ENCODE measurements around the gene TUSC2. TPM values are rescaled to one million over a fixed set of nuclear protein-coding genes. Genes with fewer than 3 reads are reported as not detected.

Gene TUSC2
- total and polyA plus RNA-seq, 2 of the 13 experiments (the other 11 are each of a cell fraction or from before 2014, with no cell fraction given) = 36.7 to 39.1 TPM

- TF ChIP-seq RFX5 (IDR thresholded peaks at IDR 0.05; ENCODE audit: low read depth, low read length) (no peak), HOXD1 (CRISPR knock-in tag; IDR thresholded peaks at IDR 0.05) (no peak), REL (CRISPR knock-in tag; conservative IDR thresholded peaks at IDR 0.05) (no peak), USF2 (IDR thresholded peaks at IDR 0.05; ENCODE audit: low read depth, low read length) (no peak), USF2 (CRISPR knock-in tag; IDR thresholded peaks at IDR 0.05; ENCODE audit: borderline replicate concordance) (no peak; the same call in 1 of the 2 replicates), TFDP2 (CRISPR knock-in tag; IDR thresholded peaks at IDR 0.05) (peak; percentile 88), UBTF (CRISPR knock-in tag; IDR thresholded peaks at IDR 0.05) (peak; percentile 41), ZFYVE20 (CRISPR knock-in tag; IDR thresholded peaks at IDR 0.05; ENCODE audit: borderline replicate concordance, low read depth) (no peak), ZNF121 (CRISPR knock-in tag; IDR thresholded peaks at IDR 0.05) (no peak), WIZ (CRISPR knock-in tag; IDR thresholded peaks at IDR 0.05) (no peak; the same call in 1 of the 2 replicates), AHDC1 (CRISPR knock-in tag; IDR thresholded peaks at IDR 0.05; ENCODE audit: borderline replicate concordance) (no peak), ZNF576 (CRISPR knock-in tag; IDR thresholded peaks at IDR 0.05) (0 out of 2 replicates have a peak, but pooled peaks have one; percentile 77)
Measured at GRCh38 chr3:50292159-50293078, 35.6 kb downstream of the TUSC2 start, which contains the start of gene IFRD2 (continued).

Data from HepG2 (cell line).